Measurements from ENCODE around the gene CHD8.
A peak's percentile ranks its signal among the peaks of the same experiment; 100 is the strongest.

The CHD8 gene

GRCh38 chr14:21383848-21384493 lies 72.0 kb downstream of the CHD8 start, which contains the start of gene SUPT16H:
Gene SUPT16H, minus strand, starts transcription at chr14:21384019. Its CDS starts 92 bp downstream, at chr14:21383927.
- peak; percentile 94 for DNase-seq
- peaks cover 18% of the 10 kb centered on the region for H3F3A ChIP-seq (ENCODE audit: insufficient read depth, low read length)
- peak within 1 kb of the TSS; percentile 82 for H2AFZ ChIP-seq (ENCODE audit: low read length)
- no peaks in the 10 kb centered on the region; the same call in 1 of the 2 replicates for H3K36me3 ChIP-seq (replicated peaks; ENCODE audit: insufficient read depth, low read length)
- no peaks in the 10 kb centered on the region for H3K27me3 ChIP-seq (replicated peaks; ENCODE audit: insufficient read depth, low read length)
- peak within 1 kb of the TSS; percentile 87 for H3K4me3 ChIP-seq (ENCODE audit: low read length)
- H4K20me1 ChIP-seq (ENCODE audit: insufficient read depth, low read length) = no peaks in the 10 kb centered on the region
- H3K4me2 ChIP-seq (ENCODE audit: low read depth, low read length) = peak within 1 kb of the TSS; percentile 84
- peak within 1 kb of the TSS; percentile 88 for H3K27ac ChIP-seq (ENCODE audit: low read length)
- H3K4me1 ChIP-seq (ENCODE audit: low read length) = peaks cover 10% of the 10 kb centered on the region; the same call in 1 of the 2 replicates
- H3K79me2 ChIP-seq (ENCODE audit: low read length) = peaks cover 47% of the 10 kb centered on the region
- no peaks in the 10 kb centered on the region for H3K9me2 ChIP-seq (replicated peaks; ENCODE audit: insufficient read depth, low read length)
- peak within 1 kb of the TSS; percentile 88 for H3K9ac ChIP-seq (ENCODE audit: low read length)
- no peaks in the 10 kb centered on the region for H3K9me3 ChIP-seq (replicated peaks; ENCODE audit: insufficient read depth, low read length)
- TF ChIP-seq CTCF (IDR thresholded peaks at IDR 0.05; ENCODE audit: low read length) (no peak), EZH2 (optimal IDR thresholded peaks at IDR 0.05; ENCODE audit: low read depth, low read length) (no peak), EZH2phosphoT487 (IDR thresholded peaks at IDR 0.05; ENCODE audit: low read length) (no peak)

DNA sequence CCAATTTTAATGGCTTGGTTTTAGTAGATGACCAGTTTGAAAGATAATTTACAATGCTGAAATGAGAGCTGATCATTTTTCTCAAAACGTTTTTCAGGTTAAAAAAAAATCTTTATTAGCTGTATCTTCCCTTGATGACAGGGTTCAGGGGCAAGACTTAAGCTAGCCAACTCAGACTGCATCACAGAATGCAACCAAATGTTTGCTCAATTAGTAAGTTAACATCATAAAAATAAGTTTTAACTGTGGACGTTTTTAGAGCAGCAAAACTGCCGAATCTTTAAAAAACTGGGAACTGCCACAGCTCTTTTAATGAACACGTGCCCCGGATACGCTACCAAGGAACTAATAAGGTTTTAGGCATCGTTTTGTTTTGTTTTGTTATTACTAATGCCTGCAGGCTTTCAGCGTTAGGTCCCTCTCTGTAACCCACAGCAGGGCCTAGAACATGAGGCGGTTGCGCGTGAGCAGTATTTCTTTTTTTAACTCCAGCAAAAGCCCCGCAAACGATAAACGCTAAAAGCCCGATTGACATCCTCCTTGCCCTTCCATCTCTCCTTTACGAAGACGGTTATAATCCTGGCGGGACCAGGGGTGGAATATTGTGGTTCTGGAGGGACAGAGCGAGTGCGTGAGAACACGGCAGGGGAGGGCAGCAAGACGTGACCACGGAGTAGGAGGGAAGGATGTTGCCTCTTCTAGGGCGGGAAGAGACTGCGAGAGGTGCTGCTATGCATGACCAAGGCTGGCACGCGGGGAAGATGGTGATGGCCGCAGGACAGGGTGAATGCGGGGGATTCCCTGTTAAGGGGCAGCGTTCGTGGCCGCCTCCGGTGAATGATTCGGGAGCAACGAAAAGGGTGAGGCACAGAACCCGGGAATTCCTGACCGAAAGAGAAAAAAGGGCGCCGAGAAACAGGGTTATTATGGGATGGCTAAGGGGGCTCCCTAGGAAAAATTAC lies 72.8 kb downstream of the CHD8 start:
- no peak for TF ChIP-seq EZH2 (optimal IDR thresholded peaks at IDR 0.05; ENCODE audit: low read depth, low read length)
- TF ChIP-seq CTCF (IDR thresholded peaks at IDR 0.05; ENCODE audit: low read length) = no peak
- TF ChIP-seq EZH2phosphoT487 (IDR thresholded peaks at IDR 0.05; ENCODE audit: low read length) = no peak
- DNase-seq = peak; percentile 26

DNA sequence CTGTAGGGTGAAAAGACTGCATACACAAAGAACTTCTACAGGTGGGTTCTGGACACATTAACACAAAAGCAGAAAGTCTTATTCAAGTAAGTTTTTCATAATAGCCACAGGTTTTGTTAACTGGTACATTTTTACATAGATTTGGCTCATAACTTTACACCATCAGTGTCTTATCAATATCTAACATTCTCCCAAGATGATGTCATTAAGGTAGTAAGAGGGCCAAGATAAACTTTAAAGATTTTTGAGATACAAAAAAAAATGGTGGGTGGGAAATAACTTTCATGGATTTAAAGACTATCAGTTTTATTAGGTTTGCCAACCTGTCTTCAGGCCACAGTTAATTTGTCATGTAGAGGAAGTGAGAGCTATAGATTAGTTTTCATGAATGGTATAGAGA lies 73.8 kb downstream of the CHD8 start:
- Histone ChIP-seq H3K4me1 (ENCODE audit: low read length) (peaks cover 10% of the 10 kb centered on the region; the same call in 1 of the 2 replicates), H3F3A (ENCODE audit: insufficient read depth, low read length) (peaks cover 21% of the 10 kb centered on the region), H3K27ac (ENCODE audit: low read length) (peak overlapping the region; percentile 88; the same call in 1 of the 2 replicates), H2AFZ (ENCODE audit: low read length) (no peak overlapping the region), H4K20me1 (ENCODE audit: insufficient read depth, low read length) (no peaks in the 10 kb centered on the region), H3K9me3 (replicated peaks; ENCODE audit: insufficient read depth, low read length) (no peaks in the 10 kb centered on the region), H3K36me3 (replicated peaks; ENCODE audit: insufficient read depth, low read length) (no peaks in the 10 kb centered on the region; the same call in 1 of the 2 replicates), H3K27me3 (replicated peaks; ENCODE audit: insufficient read depth, low read length) (no peaks in the 10 kb centered on the region), H3K79me2 (ENCODE audit: low read length) (peaks cover 66% of the 10 kb centered on the region), H3K9ac (ENCODE audit: low read length) (peak overlapping the region; percentile 88; the same call in 1 of the 2 replicates), H3K9me2 (replicated peaks; ENCODE audit: insufficient read depth, low read length) (no peaks in the 10 kb centered on the region), H3K4me3 (ENCODE audit: low read length) (peak overlapping the region; percentile 87), H3K4me2 (ENCODE audit: low read depth, low read length) (peak overlapping the region; percentile 84)
- TF ChIP-seq EZH2phosphoT487 (IDR thresholded peaks at IDR 0.05; ENCODE audit: low read length) (no peak), CTCF (IDR thresholded peaks at IDR 0.05; ENCODE audit: low read length) (no peak), EZH2 (optimal IDR thresholded peaks at IDR 0.05; ENCODE audit: low read depth, low read length) (no peak)
- no peak for DNase-seq

More for the DNA sequence above, 72.8 kb downstream of the CHD8 start:
- H3F3A ChIP-seq (ENCODE audit: insufficient read depth, low read length) = peaks cover 21% of the 10 kb centered on the region
- H3K4me3 ChIP-seq (ENCODE audit: low read length) = peak overlapping the region; percentile 87
- H3K27ac ChIP-seq (ENCODE audit: low read length) = peak overlapping the region; percentile 88
- no peaks in the 10 kb centered on the region; the same call in 1 of the 2 replicates for H3K36me3 ChIP-seq (replicated peaks; ENCODE audit: insufficient read depth, low read length)
- H3K4me1 ChIP-seq (ENCODE audit: low read length) = peaks cover 10% of the 10 kb centered on the region; the same call in 1 of the 2 replicates
- no peaks in the 10 kb centered on the region for H3K27me3 ChIP-seq (replicated peaks; ENCODE audit: insufficient read depth, low read length)
- no peaks in the 10 kb centered on the region for H3K9me2 ChIP-seq (replicated peaks; ENCODE audit: insufficient read depth, low read length)
- peak overlapping the region; percentile 84; the same call in 1 of the 2 replicates for H3K4me2 ChIP-seq (ENCODE audit: low read depth, low read length)
- H3K9ac ChIP-seq (ENCODE audit: low read length) = peak overlapping the region; percentile 88
- H2AFZ ChIP-seq (ENCODE audit: low read length) = no peak overlapping the region
- peaks cover 55% of the 10 kb centered on the region for H3K79me2 ChIP-seq (ENCODE audit: low read length)
- H4K20me1 ChIP-seq (ENCODE audit: insufficient read depth, low read length) = no peaks in the 10 kb centered on the region
- H3K9me3 ChIP-seq (replicated peaks; ENCODE audit: insufficient read depth, low read length) = no peaks in the 10 kb centered on the region

Data from MM.1S (cell line).